Neural cell (in vitro differentiated cells): ENCODE data around the gene PODXL2. TPM values are rescaled to one million over a fixed set of nuclear protein-coding genes. Genes with fewer than 3 reads are reported as not detected.

Source experiments
- H2AFZ ChIP-seq: fragments of 200-600, 300-800 bp; sonication (generic), shearing (Covaris generic); 2 replicates; pipeline ENCODE4 v1.6.0; 2014; ENCODE audit warnings: low read depth, mild to moderate bottlenecking, antibody characterized with exemption, low read length, moderate library complexity
- H3F3A ChIP-seq: fragments of 200-600 bp; shearing (Covaris generic); 2 replicates; pipeline ENCODE4 v1.6.1; 2016; ENCODE audit warnings: mild to moderate bottlenecking, moderate library complexity, mixed read lengths, antibody characterized with exemption, low read length; ENCODE audit not compliant: insufficient read depth, poor library complexity, severe bottlenecking
- H3K27ac ChIP-seq: fragments of 200-600, 300-800 bp; sonication (generic), shearing (Covaris generic); 2 replicates; pipeline ENCODE4 v1.5.1; 2014; ENCODE audit warnings: mild to moderate bottlenecking, low read length, moderate library complexity
- H3K27me3 ChIP-seq: fragments of 300-800, 200-600 bp; sonication (generic), shearing (Covaris generic); 2 replicates; pipeline ENCODE4 v1.6.0; 2014; ENCODE audit warnings: mild to moderate bottlenecking, low read depth, low read length, moderate library complexity; ENCODE audit not compliant: insufficient read depth
- H3K36me3 ChIP-seq: fragments of 300-800, 200-600 bp; sonication (generic), shearing (Covaris generic); 2 replicates; pipeline ENCODE4 v1.5.1; 2014; ENCODE audit warnings: mild to moderate bottlenecking, antibody characterized with exemption, low read length, moderate library complexity; ENCODE audit not compliant: insufficient read depth
- H3K4me2 ChIP-seq: fragments of 300-800, 200-600 bp; sonication (generic), shearing (Covaris generic); 2 replicates; pipeline ENCODE4 v1.6.0; 2014; ENCODE audit warnings: mild to moderate bottlenecking, low read length
- H3K4me3 ChIP-seq: fragments of 300-800, 200-600 bp; sonication (generic), shearing (Covaris generic); 2 replicates; pipeline ENCODE4 v1.5.1; 2014; ENCODE audit warnings: mild to moderate bottlenecking, low read length, moderate library complexity
- H3K79me2 ChIP-seq: fragments of 200-600 bp; shearing (Covaris generic); replicated peaks from 2 replicates; pipeline ENCODE4 v1.6.0; 2014; ENCODE audit warnings: mild to moderate bottlenecking, low read length, moderate library complexity; ENCODE audit not compliant: insufficient read depth
- H3K9ac ChIP-seq: fragments of 300-800, 200-600 bp; sonication (generic), shearing (Covaris generic); 2 replicates; pipeline ENCODE4 v1.6.1; 2016; ENCODE audit warnings: mild to moderate bottlenecking, low read length, mixed read lengths
- H3K9me2 ChIP-seq: fragments of 200-600 bp; shearing (Covaris generic); 2 replicates; pipeline ENCODE4 v1.6.1; 2016; ENCODE audit warnings: mild to moderate bottlenecking, low read length, mixed read lengths; ENCODE audit not compliant: insufficient read depth
- H3K9me3 ChIP-seq: fragments of 200-600, 300-800 bp; sonication (generic), shearing (Covaris generic); 2 replicates; pipeline ENCODE4 v1.6.1; 2016; ENCODE audit warnings: mild to moderate bottlenecking, mixed run types, low read length, moderate library complexity, mixed read lengths
- H4K20me1 ChIP-seq: fragments of 200-600 bp; shearing (Covaris generic); 2 replicates; pipeline ENCODE4 v1.6.1; 2016; ENCODE audit warnings: mild to moderate bottlenecking, mixed run types; ENCODE audit not compliant: insufficient read depth
- CTCF ChIP-seq: fragments of 450-650 bp; IDR thresholded peaks from 2 replicates; pipeline ENCODE4 v1.5.1; 2014; ENCODE audit warnings: antibody characterized with exemption, mild to moderate bottlenecking, moderate library complexity; ENCODE audit not compliant: poor library complexity, severe bottlenecking
- EP300 ChIP-seq: fragments of 450-650 bp; conservative IDR thresholded peaks from 2 replicates; pipeline ENCODE4 v1.6.1; 2014; ENCODE audit warnings: antibody characterized with exemption, mild to moderate bottlenecking, moderate library complexity; ENCODE audit not compliant: poor library complexity, severe bottlenecking
- EZH2 ChIP-seq: fragments of 200-600, 300-800 bp; shearing (Covaris generic), sonication (generic); IDR thresholded peaks from 2 replicates; pipeline ENCODE4 v1.6.1; 2014; ENCODE audit warnings: antibody characterized with exemption, low read length, borderline replicate concordance, mild to moderate bottlenecking; ENCODE audit not compliant: insufficient read depth, poor library complexity, severe bottlenecking
- MXI1 ChIP-seq: fragments of 450-650 bp; conservative IDR thresholded peaks from 2 replicates; pipeline ENCODE4 v1.6.1; 2014; ENCODE audit warnings: antibody characterized with exemption, mild to moderate bottlenecking; ENCODE audit not compliant: poor library complexity, severe bottlenecking
- POLR2AphosphoS5 ChIP-seq: IDR thresholded peaks from 2 replicates; pipeline ENCODE4 v1.6.1; 2012
- RAD21 ChIP-seq: fragments of 450-650 bp; conservative IDR thresholded peaks from 2 replicates; pipeline ENCODE4 v1.6.1; 2014; ENCODE audit warnings: antibody characterized with exemption, mild to moderate bottlenecking, moderate library complexity
- REST ChIP-seq: IDR thresholded peaks from 2 replicates; pipeline ENCODE4 v1.6.1; 2012; ENCODE audit warnings: borderline replicate concordance
- SMC3 ChIP-seq: fragments of 450-650 bp; conservative IDR thresholded peaks from 2 replicates; pipeline ENCODE4 v1.6.1; 2014; ENCODE audit warnings: antibody characterized with exemption, mild to moderate bottlenecking, moderate library complexity; ENCODE audit not compliant: poor library complexity
- TAF1 ChIP-seq: IDR thresholded peaks from 2 replicates; pipeline ENCODE4 v1.6.1; 2012; ENCODE audit warnings: low read depth
- polyA plus RNA-seq: library from polyadenylated mRNA; depleted of rRNA; stranded (reverse); fragments of >200 nt; gene quantifications from 2 replicates; pipeline ENCODE4 v1.2.3, GENCODE V29; 2014

The PODXL2 gene
- polyA plus RNA-seq, 1 donor from 2014 or later = 266 TPM

DNA sequence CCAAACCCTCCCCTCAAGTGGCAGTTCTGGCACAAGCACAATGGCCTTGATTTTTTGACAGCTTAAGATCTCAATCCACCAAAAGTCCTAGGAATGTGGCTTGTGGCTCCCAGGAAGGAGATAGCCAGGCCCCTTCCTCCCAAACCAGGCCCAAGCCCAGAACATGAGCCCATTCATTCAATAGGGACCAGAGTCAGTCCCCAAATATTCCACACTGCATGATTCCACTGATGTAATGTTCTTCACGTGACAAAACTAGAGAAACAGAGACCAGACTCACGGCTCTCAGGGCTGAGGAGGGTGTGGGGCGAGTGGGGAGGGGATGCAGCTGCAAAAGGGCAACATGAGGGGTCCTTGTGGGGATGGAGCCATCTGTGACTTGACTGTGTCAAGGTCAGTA lies 69.3 kb downstream of the PODXL2 start:
- H3K36me3 ChIP-seq = no peaks in the 10 kb centered on the region
- no peaks in the 10 kb centered on the region for H3K79me2 ChIP-seq
- no peak overlapping the region for H3K9ac ChIP-seq
- H3K27ac ChIP-seq = no peak overlapping the region
- TF ChIP-seq RAD21 (no peak), CTCF (no peak), MXI1 (no peak)
- no peaks in the 10 kb centered on the region for H3K9me3 ChIP-seq
- no peaks in the 10 kb centered on the region for H3K27me3 ChIP-seq
- H4K20me1 ChIP-seq = no peaks in the 10 kb centered on the region
- H3F3A ChIP-seq = no peaks in the 10 kb centered on the region
- H2AFZ ChIP-seq = no peak overlapping the region
- H3K9me2 ChIP-seq = no peaks in the 10 kb centered on the region
- H3K4me3 ChIP-seq = no peak overlapping the region
- H3K4me2 ChIP-seq = no peak overlapping the region

DNA sequence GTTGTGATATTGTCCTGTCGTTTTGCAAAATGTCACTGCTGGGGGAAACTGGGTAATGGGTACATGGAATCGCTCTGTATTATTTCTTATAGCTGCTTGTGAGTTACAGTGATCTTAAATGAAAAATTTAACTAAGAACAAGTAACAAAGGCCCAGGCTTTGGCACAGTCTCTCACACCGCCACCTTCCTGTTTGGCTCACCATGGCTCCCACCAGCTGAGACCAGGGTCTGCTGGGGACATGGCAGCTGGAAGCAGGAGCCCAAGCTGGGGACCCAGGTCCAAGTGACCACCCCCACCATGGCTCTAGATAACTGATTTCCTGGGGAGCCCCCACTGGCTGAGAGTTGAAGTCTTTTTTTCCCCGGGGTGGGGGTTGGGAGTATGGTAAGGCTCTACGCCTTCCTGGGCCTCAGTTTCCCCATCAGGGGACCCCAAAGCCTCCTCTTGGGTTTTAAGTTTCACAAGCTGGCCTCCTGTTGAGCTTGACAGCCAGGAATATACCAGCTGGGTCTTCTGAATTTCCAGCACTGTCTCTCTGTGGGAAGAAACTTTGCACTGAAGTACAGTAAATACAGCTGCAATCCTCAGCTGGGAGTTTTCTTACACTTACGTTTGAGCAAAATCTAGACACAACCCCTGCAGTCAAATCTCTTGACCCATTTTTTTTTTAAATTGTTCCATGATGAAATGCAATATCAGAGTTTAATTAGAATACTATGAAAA lies 69.9 kb downstream of the PODXL2 start:
- no peak overlapping the region for H3K4me2 ChIP-seq
- H3K79me2 ChIP-seq = no peaks in the 10 kb centered on the region
- no peaks in the 10 kb centered on the region for H4K20me1 ChIP-seq
- TF ChIP-seq RAD21 (no peak), TAF1 (no peak), REST (no peak), POLR2AphosphoS5 (no peak), CTCF (no peak), MXI1 (no peak), SMC3 (no peak), EP300 (no peak), EZH2 (no peak)
- H3K9me3 ChIP-seq = no peaks in the 10 kb centered on the region
- no peaks in the 10 kb centered on the region for H3K27me3 ChIP-seq
- no peaks in the 10 kb centered on the region for H3F3A ChIP-seq
- H3K27ac ChIP-seq = no peak overlapping the region
- H2AFZ ChIP-seq = no peak overlapping the region
- H3K9me2 ChIP-seq = no peaks in the 10 kb centered on the region
- H3K4me3 ChIP-seq = no peak overlapping the region
- H3K9ac ChIP-seq = no peak overlapping the region
- no peaks in the 10 kb centered on the region for H3K36me3 ChIP-seq
